ENCODE measurements around the gene OLIG3. TPM values are rescaled to one million over a fixed set of nuclear protein-coding genes. Genes with fewer than 3 reads are reported as not detected.
A peak's percentile ranks its signal among the peaks of the same experiment; 100 is the strongest.

Gene OLIG3
- total RNA-seq, 1 donor, result not detected

GRCh38 chr6:137492289-137493217 is 1.6 kb downstream of the OLIG3 start:
- Histone ChIP-seq H2AFZ (ENCODE audit: low read length) (no peak overlapping the region), H3K79me2 (ENCODE audit: insufficient read depth, low read length) (no peaks in the 10 kb centered on the region), H4K20me1 (ENCODE audit: insufficient read depth, low read length) (no peaks in the 10 kb centered on the region), H3K4me3 (ENCODE audit: insufficient read depth, low read length) (no peak overlapping the region), H3K4me2 (ENCODE audit: insufficient read depth, low read length) (no peak overlapping the region), H3K27ac (ENCODE audit: low read depth, low read length) (no peak overlapping the region), H3K4me1 (ENCODE audit: insufficient read depth, low read length) (no peaks in the 10 kb centered on the region), H3K36me3 (ENCODE audit: insufficient read depth, low read length) (no peaks in the 10 kb centered on the region), H3K9me3 (ENCODE audit: low read depth, low read length) (no peaks in the 10 kb centered on the region), H3K27me3 (ENCODE audit: insufficient read depth, low read length) (peaks cover 99% of the 10 kb centered on the region)
- TF ChIP-seq CTCF (IDR thresholded peaks at IDR 0.05; ENCODE audit: extremely low read depth, low read depth, low read length), result no peak
- DNase-seq (ENCODE audit: insufficient read length, low spot score, missing footprints), result peak; percentile 75

- Histone ChIP-seq H4K20me1 (ENCODE audit: insufficient read depth, low read length) (no peaks in the 10 kb centered on the region), H3K4me3 (ENCODE audit: insufficient read depth, low read length) (no peak overlapping the region), H3K79me2 (ENCODE audit: insufficient read depth, low read length) (no peaks in the 10 kb centered on the region), H3K36me3 (ENCODE audit: insufficient read depth, low read length) (no peaks in the 10 kb centered on the region), H3K4me1 (ENCODE audit: insufficient read depth, low read length) (no peaks in the 10 kb centered on the region), H3K4me2 (ENCODE audit: insufficient read depth, low read length) (no peak overlapping the region), H3K9me3 (ENCODE audit: low read depth, low read length) (no peaks in the 10 kb centered on the region), H3K27me3 (ENCODE audit: insufficient read depth, low read length) (peaks cover 99% of the 10 kb centered on the region), H3K27ac (ENCODE audit: low read depth, low read length) (no peak overlapping the region), H2AFZ (ENCODE audit: low read length) (no peak overlapping the region)
- DNase-seq (ENCODE audit: insufficient read length, low spot score, missing footprints), result no peak
- TF ChIP-seq CTCF (IDR thresholded peaks at IDR 0.05; ENCODE audit: extremely low read depth, low read depth, low read length), result no peak
Measured at GRCh38 chr6:137491478-137491877, 2.7 kb downstream of the OLIG3 start.

- Histone ChIP-seq H3K27me3 (ENCODE audit: insufficient read depth, low read length) (peaks cover 99% of the 10 kb centered on the region), H3K79me2 (ENCODE audit: insufficient read depth, low read length) (no peaks in the 10 kb centered on the region), H2AFZ (ENCODE audit: low read length) (no peak overlapping the region), H3K27ac (ENCODE audit: low read depth, low read length) (no peak overlapping the region), H3K9me3 (ENCODE audit: low read depth, low read length) (no peaks in the 10 kb centered on the region), H3K4me2 (ENCODE audit: insufficient read depth, low read length) (no peak overlapping the region), H3K4me1 (ENCODE audit: insufficient read depth, low read length) (no peaks in the 10 kb centered on the region), H4K20me1 (ENCODE audit: insufficient read depth, low read length) (no peaks in the 10 kb centered on the region), H3K36me3 (ENCODE audit: insufficient read depth, low read length) (no peaks in the 10 kb centered on the region), H3K4me3 (ENCODE audit: insufficient read depth, low read length) (no peak overlapping the region)
- DNase-seq (ENCODE audit: insufficient read length, low spot score, missing footprints), result no peak
- no peak for TF ChIP-seq CTCF (IDR thresholded peaks at IDR 0.05; ENCODE audit: extremely low read depth, low read depth, low read length)
Measured at GRCh38 chr6:137490961-137491360, 3.2 kb downstream of the OLIG3 start.

Data from osteoblast (primary cell).